Body of pancreas (tissue), 4 donors: Measurements from ENCODE around the gene ERG. TPM values are rescaled to one million over a fixed set of nuclear protein-coding genes. Genes with fewer than 3 reads are reported as not detected.

Experiments used
- ATAC-seq: fragments of 150-250 bp; one replicate; pipeline ENCODE4 v1.9.1; 2016
- DNase-seq, 4 donors: peaks; one replicate each; pipeline ENCODE4 v3.0.0-alpha.2; 2019
- H3K27ac ChIP-seq, 4 donors: fragments of 200-600 bp; sonication (generic); 1 replicate in 3 of 4; 2 replicates in 1 of 4; pipeline versions ENCODE4 v1.5.1 to v1.6.1; 2016 to 2019; ENCODE audit warnings: mild to moderate bottlenecking in 1 of 4, mixed read lengths in 1 of 4, moderate library complexity in 1 of 4
- H3K27me3 ChIP-seq, 2 donors: fragments of 200-600 bp; sonication (generic); one replicate each; pipeline ENCODE4 v1.6.0; 2016; ENCODE audit warnings: mild to moderate bottlenecking in 1 of 2
- H3K36me3 ChIP-seq, 2 donors: fragments of 200-600 bp; sonication (generic); replicated peaks in 1 of 2; 2 replicates each; pipeline ENCODE4 v1.5.1; 2016; ENCODE audit warnings: low read depth in 2 of 2; ENCODE audit not compliant: insufficient read depth in 1 of 2
- H3K4me1 ChIP-seq: fragments of 200-600 bp; sonication (generic); one replicate; pipeline ENCODE4 v1.6.0; 2016
- H3K4me3 ChIP-seq, 2 donors: fragments of 200-600 bp; sonication (generic); 1 replicate in 1 of 2; 2 replicates in 1 of 2; pipeline ENCODE4 v1.5.1; 2016 to 2019
- H3K9me3 ChIP-seq, 3 donors: fragments of 200-600 bp; sonication (generic); 1 replicate in 2 of 3; 2 replicates in 1 of 3; pipeline ENCODE4 v1.5.1; 2016
- POLR2A ChIP-seq, 3 donors: fragments of 450-650 bp; IDR thresholded peaks; one replicate each; pipeline ENCODE4 v1.6.1; 2016; ENCODE audit warnings: antibody characterized with exemption in 3 of 3, mild to moderate bottlenecking in 2 of 3
- WGBS, 2 donors: methylation state at CpG; one replicate each; pipeline ENCODE4 v1.1.5; 2017; 5-methylcytosine and 5-hydroxymethylcytosine counted together
- intact Hi-C: fragments of 100-400 bp; cut with DNase I; formaldehyde crosslinking; loops from one replicate; pipeline ENCODE4 v1.15.1; 2023
- total RNA-seq, 2 donors: library from RNA; depleted of rRNA; stranded (reverse); fragments of >200 nt; gene quantifications; one replicate each; pipeline ENCODE4 v1.1.0, GENCODE V29; 2016
- TF ChIP-seq, protein P1 (sequence below), 7 experiments: fragments of 450-650 bp in 4 of 7; fragments of 200-600 bp in 3 of 7; sonication (generic) in 3 of 7; IDR thresholded peaks; one replicate each; pipeline ENCODE4 v1.5.1; 2016 to 2019; ENCODE audit warnings: antibody characterized with exemption in 7 of 7

The ERG gene
- total RNA-seq, 2 donors from 2014 or later: 4.2 to 7.3 TPM

DNA sequence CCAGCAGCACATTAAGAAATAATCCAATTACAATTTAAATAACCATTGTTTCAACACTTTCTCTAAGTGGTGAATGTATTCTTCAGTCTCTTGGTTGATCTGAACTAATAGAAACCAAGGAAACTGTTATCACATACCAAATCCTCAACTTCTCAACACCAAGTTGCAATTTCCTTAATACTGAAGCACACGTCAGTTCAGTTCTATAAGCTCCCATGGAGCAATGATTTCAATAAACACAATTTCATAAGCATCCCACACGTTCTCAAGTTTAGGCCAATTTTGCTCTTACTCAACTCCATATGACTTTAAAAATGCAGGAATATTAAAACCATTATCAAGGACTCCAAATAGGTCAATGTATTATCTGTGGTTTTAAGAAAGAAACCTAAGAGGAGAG, 5.8 kb upstream of the ERG start:
- DNase-seq: no peak
- no peak overlapping the region for H3K27ac ChIP-seq
- intact Hi-C loops: no loop called here
- H3K4me1 ChIP-seq: no peaks in the 10 kb centered on the region
- H3K27me3 ChIP-seq: no peaks in the 10 kb centered on the region
- H3K9me3 ChIP-seq: no peaks in the 10 kb centered on the region
- H3K4me3 ChIP-seq: no peak overlapping the region
- 25 to 32% methylated on average over 2 of the region's 2 CpGs for WGBS, 2 donors
- ATAC-seq: no peak
- TF ChIP-seq POLR2A (IDR thresholded peaks at IDR 0.05): no peak
- TF ChIP-seq, protein P1, sequence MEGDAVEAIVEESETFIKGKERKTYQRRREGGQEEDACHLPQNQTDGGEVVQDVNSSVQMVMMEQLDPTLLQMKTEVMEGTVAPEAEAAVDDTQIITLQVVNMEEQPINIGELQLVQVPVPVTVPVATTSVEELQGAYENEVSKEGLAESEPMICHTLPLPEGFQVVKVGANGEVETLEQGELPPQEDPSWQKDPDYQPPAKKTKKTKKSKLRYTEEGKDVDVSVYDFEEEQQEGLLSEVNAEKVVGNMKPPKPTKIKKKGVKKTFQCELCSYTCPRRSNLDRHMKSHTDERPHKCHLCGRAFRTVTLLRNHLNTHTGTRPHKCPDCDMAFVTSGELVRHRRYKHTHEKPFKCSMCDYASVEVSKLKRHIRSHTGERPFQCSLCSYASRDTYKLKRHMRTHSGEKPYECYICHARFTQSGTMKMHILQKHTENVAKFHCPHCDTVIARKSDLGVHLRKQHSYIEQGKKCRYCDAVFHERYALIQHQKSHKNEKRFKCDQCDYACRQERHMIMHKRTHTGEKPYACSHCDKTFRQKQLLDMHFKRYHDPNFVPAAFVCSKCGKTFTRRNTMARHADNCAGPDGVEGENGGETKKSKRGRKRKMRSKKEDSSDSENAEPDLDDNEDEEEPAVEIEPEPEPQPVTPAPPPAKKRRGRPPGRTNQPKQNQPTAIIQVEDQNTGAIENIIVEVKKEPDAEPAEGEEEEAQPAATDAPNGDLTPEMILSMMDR (IDR thresholded peaks at IDR 0.05): no peak
- H3K36me3 ChIP-seq: no peaks in the 10 kb centered on the region

DNA sequence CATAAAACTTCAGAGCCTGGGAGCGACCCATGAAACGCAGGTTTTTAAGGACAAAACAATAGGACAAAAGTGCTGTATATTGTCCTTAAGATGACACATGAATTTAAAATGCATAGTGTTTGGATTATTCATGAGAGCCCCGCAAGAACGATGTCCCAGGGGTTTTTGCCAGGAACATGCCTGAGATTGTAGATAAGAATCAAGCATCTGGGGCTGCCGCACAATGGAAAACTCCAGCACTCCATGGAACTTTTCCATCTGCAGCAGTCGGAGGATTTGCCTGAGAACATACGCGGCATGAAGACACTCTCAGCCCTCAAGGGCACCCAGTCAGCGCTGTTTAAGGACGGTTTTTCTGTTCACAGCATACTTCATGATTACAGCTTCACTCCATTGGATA, 5.3 kb upstream of the ERG start:
- H3K4me1 ChIP-seq: no peaks in the 10 kb centered on the region
- no peaks in the 10 kb centered on the region for H3K9me3 ChIP-seq
- no peak overlapping the region for H3K4me3 ChIP-seq
- ATAC-seq (peak; percentile 24), DNase-seq (no peak)
- no peak overlapping the region for H3K27ac ChIP-seq
- 61 to 72% methylated on average over 10 of the region's 10 CpGs for WGBS, 2 donors
- intact Hi-C loops: no loop called here
- no peak for TF ChIP-seq POLR2A (IDR thresholded peaks at IDR 0.05)
- TF ChIP-seq, protein P1 (IDR thresholded peaks at IDR 0.05): no peak
- no peaks in the 10 kb centered on the region for H3K27me3 ChIP-seq
- no peaks in the 10 kb centered on the region for H3K36me3 ChIP-seq

DNA sequence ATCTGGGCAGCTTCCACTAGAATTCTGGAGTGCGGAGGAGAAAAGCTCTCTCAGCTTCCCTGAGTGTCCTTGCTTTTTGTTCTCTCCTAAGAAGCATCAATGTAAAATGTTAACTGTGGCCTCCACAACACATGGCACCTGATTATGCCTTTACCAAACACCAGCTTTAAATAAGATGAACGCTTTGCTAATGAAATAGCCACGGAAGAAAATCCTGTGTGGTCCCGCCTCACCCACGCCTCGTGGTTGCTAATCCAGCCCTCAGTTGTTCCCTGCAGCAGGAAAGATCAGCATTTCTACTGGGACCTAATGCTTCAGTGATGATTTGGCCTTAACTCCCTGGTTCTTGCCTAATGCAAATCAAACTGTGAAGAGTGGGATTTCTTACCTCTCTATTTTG, 1.8 kb upstream of the ERG start:
- Histone ChIP-seq H3K27ac (no peak overlapping the region), H3K4me1 (no peaks in the 10 kb centered on the region), H3K27me3 (no peaks in the 10 kb centered on the region), H3K36me3 (no peaks in the 10 kb centered on the region), H3K9me3 (no peaks in the 10 kb centered on the region), H3K4me3 (no peak overlapping the region)
- TF ChIP-seq POLR2A (IDR thresholded peaks at IDR 0.05): no peak
- TF ChIP-seq, protein P1 (IDR thresholded peaks at IDR 0.05): no peak
- intact Hi-C loops: no loop called here
- 53 to 68% methylated on average over 6 of the region's 6 CpGs for WGBS, 2 donors
- ATAC-seq: no peak
- DNase-seq: no peak

DNA sequence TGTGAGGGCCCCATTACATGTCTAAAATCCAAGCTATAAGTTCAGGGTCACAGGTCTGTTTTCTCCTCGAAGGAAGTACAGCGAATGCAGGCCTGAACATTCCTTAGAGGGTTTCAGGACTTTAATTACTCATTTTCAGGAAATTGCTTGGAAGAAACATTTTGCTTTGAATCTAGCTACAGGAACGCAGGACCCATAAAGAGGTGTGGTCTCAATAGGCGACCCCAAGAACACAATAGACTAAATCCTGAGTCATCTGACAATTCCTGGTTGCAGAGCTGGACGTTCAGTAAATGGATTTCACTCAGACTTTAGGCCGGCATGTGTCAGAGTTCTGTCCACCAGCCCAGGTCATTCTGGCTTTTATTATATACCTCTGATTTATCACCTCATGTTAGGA, 1.0 kb upstream of the ERG start:
- intact Hi-C loops: no loop called here
- ATAC-seq (peak; percentile 27), DNase-seq (no peak)
- no peaks in the 10 kb centered on the region for H3K27me3 ChIP-seq
- no peaks in the 10 kb centered on the region for H3K4me1 ChIP-seq
- TF ChIP-seq POLR2A (IDR thresholded peaks at IDR 0.05): no peak
- TF ChIP-seq, protein P1 (IDR thresholded peaks at IDR 0.05): no peak
- no peaks in the 10 kb centered on the region for H3K36me3 ChIP-seq
- H3K27ac ChIP-seq: no peak overlapping the region
- WGBS, 2 donors: 34 to 59% methylated on average over 6 of the region's 6 CpGs
- H3K4me3 ChIP-seq: no peak overlapping the region
- no peaks in the 10 kb centered on the region for H3K9me3 ChIP-seq

DNA sequence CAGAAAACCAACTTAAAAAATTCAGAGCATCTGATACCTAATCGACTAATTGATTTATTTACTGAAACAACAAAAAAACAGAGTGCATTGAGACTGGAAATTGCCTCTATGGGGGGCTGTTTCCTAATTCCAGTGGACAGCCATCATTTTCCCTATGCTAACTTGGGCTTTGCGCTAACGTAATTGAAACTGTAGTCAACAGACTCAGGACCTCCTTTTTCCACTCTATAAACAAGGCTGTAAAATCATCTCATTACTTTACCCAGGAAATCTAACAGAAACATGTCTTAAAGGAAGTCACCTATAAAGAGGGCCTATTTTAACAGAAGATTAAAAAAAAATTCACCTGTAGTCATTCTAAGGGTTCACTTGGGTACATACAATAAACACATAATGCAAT, 2.1 kb downstream of the ERG start:
- no peaks in the 10 kb centered on the region for H3K4me1 ChIP-seq
- H3K27ac ChIP-seq: no peak overlapping the region
- H3K36me3 ChIP-seq: no peaks in the 10 kb centered on the region
- H3K9me3 ChIP-seq: no peaks in the 10 kb centered on the region
- WGBS, 2 donors: 58 to 63% methylated on average over 3 of the region's 3 CpGs
- intact Hi-C loops: no loop called here
- DNase-seq: no peak
- H3K27me3 ChIP-seq: no peaks in the 10 kb centered on the region
- no peak for TF ChIP-seq POLR2A (IDR thresholded peaks at IDR 0.05)
- TF ChIP-seq, protein P1 (IDR thresholded peaks at IDR 0.05): no peak
- ATAC-seq: no peak
- no peak overlapping the region for H3K4me3 ChIP-seq
